Measurements from ENCODE around the gene RERG.

The RERG gene

DNA sequence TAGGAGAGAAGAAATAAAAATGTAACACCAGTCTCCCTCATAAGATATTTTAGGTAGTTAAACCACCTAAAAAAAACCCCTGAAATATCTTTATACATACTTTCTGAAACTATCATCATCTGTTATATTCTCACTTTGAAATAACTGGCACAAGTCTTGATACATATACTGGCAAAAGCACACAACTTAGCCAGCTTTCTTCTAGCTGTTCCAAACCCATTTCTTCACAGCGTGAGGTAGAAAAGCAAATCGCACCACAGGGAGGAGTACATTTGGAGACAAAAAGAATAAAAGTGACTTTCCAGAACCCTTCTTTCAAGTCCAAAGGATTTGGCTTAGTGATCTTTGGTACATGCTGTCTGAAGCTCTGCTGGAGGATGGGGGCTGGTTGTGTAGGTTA, 78.5 kb downstream of the RERG start:
- no peak for DNase-seq (ENCODE audit: low read depth)
- H3K4me3 ChIP-seq (replicated peaks; ENCODE audit: low read depth, low read length), result no peak overlapping the region
- TF ChIP-seq, protein P1, sequence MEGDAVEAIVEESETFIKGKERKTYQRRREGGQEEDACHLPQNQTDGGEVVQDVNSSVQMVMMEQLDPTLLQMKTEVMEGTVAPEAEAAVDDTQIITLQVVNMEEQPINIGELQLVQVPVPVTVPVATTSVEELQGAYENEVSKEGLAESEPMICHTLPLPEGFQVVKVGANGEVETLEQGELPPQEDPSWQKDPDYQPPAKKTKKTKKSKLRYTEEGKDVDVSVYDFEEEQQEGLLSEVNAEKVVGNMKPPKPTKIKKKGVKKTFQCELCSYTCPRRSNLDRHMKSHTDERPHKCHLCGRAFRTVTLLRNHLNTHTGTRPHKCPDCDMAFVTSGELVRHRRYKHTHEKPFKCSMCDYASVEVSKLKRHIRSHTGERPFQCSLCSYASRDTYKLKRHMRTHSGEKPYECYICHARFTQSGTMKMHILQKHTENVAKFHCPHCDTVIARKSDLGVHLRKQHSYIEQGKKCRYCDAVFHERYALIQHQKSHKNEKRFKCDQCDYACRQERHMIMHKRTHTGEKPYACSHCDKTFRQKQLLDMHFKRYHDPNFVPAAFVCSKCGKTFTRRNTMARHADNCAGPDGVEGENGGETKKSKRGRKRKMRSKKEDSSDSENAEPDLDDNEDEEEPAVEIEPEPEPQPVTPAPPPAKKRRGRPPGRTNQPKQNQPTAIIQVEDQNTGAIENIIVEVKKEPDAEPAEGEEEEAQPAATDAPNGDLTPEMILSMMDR (IDR thresholded peaks at IDR 0.05; ENCODE audit: low read length, missing control alignments), result no peak

DNA sequence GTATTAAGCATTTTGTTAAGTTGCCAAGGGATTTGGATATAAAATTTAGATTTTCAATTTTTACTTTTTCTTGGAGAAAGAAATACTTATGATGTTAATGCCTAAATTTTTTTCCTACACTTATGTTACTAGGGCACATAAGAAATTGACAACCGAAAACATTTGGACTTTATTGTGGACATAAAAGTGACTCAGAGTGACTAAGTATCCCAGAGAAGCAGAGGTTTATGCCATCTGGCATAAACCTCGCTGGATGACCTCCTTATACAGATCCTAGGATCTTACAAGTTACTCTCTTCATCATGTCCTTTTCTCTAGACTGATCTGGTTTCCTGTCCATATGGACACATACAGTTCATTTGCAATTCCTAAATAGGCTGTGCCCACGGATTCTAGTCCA, 89.8 kb downstream of the RERG start:
- DNase-seq (ENCODE audit: low read depth), result peak; percentile 8
- TF ChIP-seq, protein P1 (IDR thresholded peaks at IDR 0.05; ENCODE audit: low read length, missing control alignments), result no peak
- no peak overlapping the region for H3K4me3 ChIP-seq (replicated peaks; ENCODE audit: low read depth, low read length)

DNA sequence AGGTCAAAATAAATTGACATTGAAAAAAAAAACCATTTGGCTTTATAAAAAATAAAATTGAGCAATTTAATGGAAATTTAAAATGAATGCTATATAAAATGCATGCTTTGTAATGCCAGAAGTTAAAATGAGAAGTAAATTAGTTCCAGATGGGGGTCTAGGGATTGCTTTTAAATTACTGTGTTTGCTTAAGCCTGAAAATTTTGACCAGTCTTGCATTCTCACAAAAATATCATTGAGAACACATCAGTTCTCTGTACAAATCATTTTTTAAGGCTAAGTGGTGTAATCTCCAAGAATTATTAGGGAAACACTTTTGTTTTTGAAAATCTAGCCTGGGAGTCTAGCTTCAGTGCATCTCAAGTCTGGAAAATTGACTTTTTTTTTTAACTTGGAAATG, 90.7 kb downstream of the RERG start:
- H3K4me3 ChIP-seq (replicated peaks; ENCODE audit: low read depth, low read length), result no peak overlapping the region
- TF ChIP-seq, protein P1 (IDR thresholded peaks at IDR 0.05; ENCODE audit: low read length, missing control alignments), result no peak
- DNase-seq (ENCODE audit: low read depth), result no peak

DNA sequence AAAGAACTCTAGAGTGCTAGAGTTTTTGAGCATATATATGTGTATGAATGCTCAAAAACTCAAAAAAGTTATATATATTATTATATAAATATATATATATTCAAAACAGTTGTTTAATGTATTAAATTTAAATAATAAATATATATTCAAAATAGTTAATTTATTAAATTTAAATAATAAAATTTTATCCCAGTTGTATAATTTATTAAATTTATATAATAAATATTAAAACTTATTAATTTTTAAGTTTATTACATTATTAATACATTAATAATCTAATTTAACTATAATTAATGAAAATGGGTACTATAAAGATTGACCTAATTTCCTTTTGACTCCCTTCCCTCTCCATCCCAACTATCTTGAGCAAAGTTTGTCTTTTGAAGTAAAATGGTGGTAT, 97.8 kb downstream of the RERG start:
- DNase-seq (ENCODE audit: low read depth), result no peak
- TF ChIP-seq, protein P1 (IDR thresholded peaks at IDR 0.05; ENCODE audit: low read length, missing control alignments), result no peak

DNA sequence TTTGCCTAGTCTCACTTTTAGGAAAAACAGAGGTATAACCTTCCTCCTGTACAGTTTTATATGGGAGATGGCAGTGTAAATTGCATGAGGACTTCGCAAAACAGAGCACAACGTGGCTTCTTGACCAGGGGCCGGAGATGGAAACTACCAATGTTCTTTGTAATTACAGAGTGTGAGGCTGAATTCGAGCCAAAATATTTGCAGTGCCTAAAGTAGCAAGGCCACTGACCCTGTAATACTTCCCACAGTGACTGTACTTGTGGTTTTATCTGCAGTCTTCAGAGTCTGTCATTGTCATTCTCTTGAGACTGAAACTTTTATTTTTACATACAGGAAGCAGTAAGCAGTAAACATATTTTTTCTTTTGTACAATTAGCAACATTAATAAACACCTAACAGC, 98.9 kb downstream of the RERG start:
- no peak for DNase-seq (ENCODE audit: low read depth)
- H3K4me3 ChIP-seq (replicated peaks; ENCODE audit: low read depth, low read length), result no peak overlapping the region
- TF ChIP-seq, protein P1 (IDR thresholded peaks at IDR 0.05; ENCODE audit: low read length, missing control alignments), result no peak

More for the DNA sequence above, 97.8 kb downstream of the RERG start:
- no peak overlapping the region for H3K4me3 ChIP-seq (replicated peaks; ENCODE audit: low read depth, low read length)

DNA sequence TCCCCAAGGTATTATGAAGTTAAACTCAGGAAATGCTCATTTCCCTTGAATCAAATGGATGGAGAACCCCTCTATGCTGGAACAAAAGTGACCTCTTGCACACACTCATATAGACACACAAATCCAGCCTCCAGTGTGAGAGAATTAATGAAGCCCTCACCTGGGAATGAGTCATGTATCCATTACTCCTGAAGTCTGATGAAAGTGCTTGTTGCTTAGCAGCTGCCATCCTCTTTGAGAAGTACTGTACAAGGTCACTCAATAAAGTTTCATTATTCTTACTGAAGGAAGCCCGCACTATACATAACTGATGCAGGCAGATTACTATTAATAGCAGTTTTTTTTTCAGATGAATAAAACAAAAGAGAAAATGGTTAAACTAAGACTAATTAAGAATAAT, 102.3 kb downstream of the RERG start:
- DNase-seq (ENCODE audit: low read depth), result no peak

DNA sequence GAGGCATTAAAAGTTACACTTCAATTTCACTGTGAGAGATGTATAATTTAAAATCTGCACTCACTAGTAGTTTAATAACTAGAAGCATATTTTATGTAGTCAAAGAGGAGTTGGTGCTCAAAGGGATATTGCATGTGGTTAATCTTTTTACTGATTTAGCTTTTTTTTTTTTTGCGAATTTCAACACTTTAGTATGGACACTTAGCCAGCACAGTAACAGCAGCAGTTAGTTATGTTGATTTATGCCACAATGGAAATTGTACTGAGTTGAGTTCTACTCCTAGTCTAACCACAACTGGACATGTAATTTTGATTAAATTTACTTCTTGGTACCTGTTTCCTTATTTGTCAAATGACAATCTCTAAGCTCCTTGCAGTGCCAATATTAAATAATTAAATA, 104.2 kb downstream of the RERG start:
- no peak overlapping the region for H3K4me3 ChIP-seq (replicated peaks; ENCODE audit: low read depth, low read length)
- DNase-seq (ENCODE audit: low read depth), result no peak
- TF ChIP-seq, protein P1 (IDR thresholded peaks at IDR 0.05; ENCODE audit: low read length, missing control alignments), result no peak

More for the DNA sequence above, 102.3 kb downstream of the RERG start:
- TF ChIP-seq, protein P1 (IDR thresholded peaks at IDR 0.05; ENCODE audit: low read length, missing control alignments), result no peak
- H3K4me3 ChIP-seq (replicated peaks; ENCODE audit: low read depth, low read length), result no peak overlapping the region

Data from fibroblast of pulmonary artery (primary cell).